Neural cell (in vitro differentiated cells): ENCODE results near the gene TSEN2.

Experiments
- CTCF ChIP-seq: fragments of 450-650 bp; IDR thresholded peaks from 2 replicates; pipeline ENCODE4 v1.5.1; 2014; ENCODE audit warnings: antibody characterized with exemption, mild to moderate bottlenecking, moderate library complexity; ENCODE audit not compliant: poor library complexity, severe bottlenecking
- EP300 ChIP-seq: fragments of 450-650 bp; conservative IDR thresholded peaks from 2 replicates; pipeline ENCODE4 v1.6.1; 2014; ENCODE audit warnings: antibody characterized with exemption, mild to moderate bottlenecking, moderate library complexity; ENCODE audit not compliant: poor library complexity, severe bottlenecking
- MXI1 ChIP-seq: fragments of 450-650 bp; conservative IDR thresholded peaks from 2 replicates; pipeline ENCODE4 v1.6.1; 2014; ENCODE audit warnings: antibody characterized with exemption, mild to moderate bottlenecking; ENCODE audit not compliant: poor library complexity, severe bottlenecking
- REST ChIP-seq: IDR thresholded peaks from 2 replicates; pipeline ENCODE4 v1.6.1; 2012; ENCODE audit warnings: borderline replicate concordance
- TAF1 ChIP-seq: IDR thresholded peaks from 2 replicates; pipeline ENCODE4 v1.6.1; 2012; ENCODE audit warnings: low read depth

- TF ChIP-seq CTCF, result no peak
- no peak for TF ChIP-seq REST
- TF ChIP-seq TAF1, result no peak
- TF ChIP-seq EP300, result no peak
- TF ChIP-seq MXI1, result no peak
Measured at GRCh38 chr3:12513694-12514446, 29.6 kb downstream of the TSEN2 start.
